Activated CD8-positive, alpha-beta memory T cell treated with anti-CD3 and anti-CD28 coated beads, Interleukin-2, amount 50 U/mL, for 24 hours (primary cell): Measurements from ENCODE around the gene TNS2.
"Not testable (repeated sequence)": the region's sequence is repeated elsewhere in the genome, so short reads cannot be mapped to it uniquely, and the experiment has no call there.

ENCODE experiments used
- DNase-seq: peaks from one replicate; pipeline ENCODE4 v3.0.0-alpha.2; 2020; ENCODE audit errors: extremely low read depth

TNS2 gene

GRCh38 chr12:53093777-53094393 lies 44.0 kb downstream of the TNS2 start:
- DNase-seq = no peak

- no peak for DNase-seq
Observed at GRCh38 chr12:53094394-53094787, 44.5 kb downstream of the TNS2 start.

- DNase-seq = not testable (repeated sequence)
Observed at GRCh38 chr12:53094796-53095595, 45.1 kb downstream of the TNS2 start.

- not testable (repeated sequence) for DNase-seq
Observed at GRCh38 chr12:53095596-53095895, 45.7 kb downstream of the TNS2 start.

GRCh38 chr12:53096089-53096741 lies 46.4 kb downstream of the TNS2 start:
- no peak for DNase-seq

GRCh38 chr12:53096759-53097158 lies 46.9 kb downstream of the TNS2 start:
- no peak for DNase-seq

GRCh38 chr12:53097207-53097563 lies 47.3 kb downstream of the TNS2 start:
- DNase-seq = no peak

- no peak for DNase-seq
Observed at GRCh38 chr12:53097564-53098353, 47.9 kb downstream of the TNS2 start, which contains the start of gene IGFBP6. Gene IGFBP6, plus strand, starts transcription at chr12:53097667. Its CDS starts 51 bp downstream, at chr12:53097718.

- DNase-seq = no peak
Observed at GRCh38 chr12:53098354-53098981, 48.6 kb downstream of the TNS2 start.

GRCh38 chr12:53099071-53099882 lies 49.4 kb downstream of the TNS2 start:
- peak; percentile 81 for DNase-seq

- DNase-seq = no peak
Observed at GRCh38 chr12:53100466-53101151, 50.7 kb downstream of the TNS2 start.

GRCh38 chr12:53101266-53101665 lies 51.4 kb downstream of the TNS2 start:
- DNase-seq = no peak

- DNase-seq = no peak
Observed at GRCh38 chr12:53101931-53102781, 52.3 kb downstream of the TNS2 start.

- no peak for DNase-seq
Observed at GRCh38 chr12:53102883-53103807, 53.3 kb downstream of the TNS2 start, which contains the start of gene SOAT2. Gene SOAT2, plus strand, starts transcription at chr12:53103486. Its CDS starts 92 bp downstream, at chr12:53103578.

GRCh38 chr12:53103860-53104305 lies 54.0 kb downstream of the TNS2 start:
- no peak for DNase-seq

GRCh38 chr12:53105256-53105655 lies 55.4 kb downstream of the TNS2 start:
- no peak for DNase-seq

GRCh38 chr12:53105712-53106439 lies 56.0 kb downstream of the TNS2 start:
- no peak for DNase-seq
